Stomach (tissue), 9 donors: ENCODE measurements around the gene GPR158. TPM values are rescaled to one million over a fixed set of nuclear protein-coding genes. Genes with fewer than 3 reads are reported as not detected.

Experiments used
- DNase-seq, 2 donors: peaks; one replicate each; pipeline versions ENCODE4 v3.0.0 to v3.0.0-alpha.2; 2013 to 2019
- H3K27ac ChIP-seq, 5 donors: fragments of 200-600 bp in 4 of 5; sonication (generic) in 4 of 5; one replicate each; pipeline ENCODE4 v1.5.1; 2013 to 2019; ENCODE audit warnings: mild to moderate bottlenecking in 1 of 5, moderate library complexity in 1 of 5
- H3K27me3 ChIP-seq, 3 donors: fragments of 200-600 bp; sonication (generic); one replicate each; pipeline ENCODE4 v1.5.1; 2017 to 2019; ENCODE audit warnings: mixed run types in 1 of 3
- H3K36me3 ChIP-seq, 4 donors: fragments of 200-600 bp; sonication (generic); 1 replicate in 3 of 4; 2 replicates in 1 of 4; pipeline ENCODE4 v1.5.1; 2016 to 2019
- H3K4me1 ChIP-seq, 4 donors: fragments of 200-600 bp; sonication (generic); one replicate each; pipeline ENCODE4 v1.5.1; 2016 to 2019
- H3K4me3 ChIP-seq, 4 donors: fragments of 200-600 bp; sonication (generic) in 3 of 4; one replicate each; pipeline ENCODE4 v1.5.1; 2016 to 2019; ENCODE audit warnings: mild to moderate bottlenecking in 1 of 4
- H3K9me3 ChIP-seq, 4 donors: fragments of 200-600 bp; sonication (generic); one replicate each; pipeline ENCODE4 v1.5.1; 2016 to 2019
- CTCF ChIP-seq, 7 experiments: fragments of 450-650 bp in 4 of 7; fragments of 200-600 bp in 3 of 7; sonication (generic) in 3 of 7; IDR thresholded peaks; one replicate each; pipeline ENCODE4 v1.5.1; 2016 to 2019; ENCODE audit warnings: antibody characterized with exemption in 7 of 7, control low read depth in 2 of 7, mild to moderate bottlenecking in 1 of 7
- EP300 ChIP-seq: sonication (generic); formaldehyde crosslinking; IDR thresholded peaks from one replicate; pipeline ENCODE4 v1.6.1; 2017; ENCODE audit warnings: antibody characterized with exemption
- POLR2A ChIP-seq, 4 donors: fragments of 450-650 bp; IDR thresholded peaks; one replicate each; pipeline ENCODE4 v1.6.1; 2016; ENCODE audit warnings: antibody characterized with exemption in 4 of 4, control low read depth in 2 of 4, mild to moderate bottlenecking in 1 of 4, moderate library complexity in 1 of 4
- POLR2AphosphoS5 ChIP-seq, 3 donors: sonication (generic); formaldehyde crosslinking; IDR thresholded peaks; one replicate each; pipeline ENCODE4 v1.6.1; 2016; ENCODE audit warnings: antibody characterized with exemption in 3 of 3
- WGBS, 5 donors: extraction: QIAGEN DNeasy Blood & Tissue Kit in 3 of 5; methylation state at CpG; one replicate each; pipeline versions ENCODE4 v1.1.5 to v1.1.7; 2013 to 2018; 5-methylcytosine and 5-hydroxymethylcytosine counted together
- intact Hi-C: fragments of 100-400 bp; cut with DNase I; formaldehyde crosslinking; loops from one replicate; pipeline ENCODE4 v1.15.1; 2023; ENCODE audit warnings: low total_unique reads
- polyA plus RNA-seq, 3 donors: library from polyadenylated mRNA; stranded (reverse); fragments of 200-250 nt; gene quantifications; one replicate each; pipeline ENCODE4 v1.2.3, GENCODE V29; 2013
- total RNA-seq, 5 donors: library from RNA; depleted of rRNA; stranded (reverse); fragments of >200 nt; gene quantifications; one replicate each; pipeline versions ENCODE4 v1.1.0 to v1.2.3, GENCODE V29; 2014 to 2016
- donor health status: healthy with polysubstance abuse.
- donor health status: Bipolar disorder and iron deficiency.
- donor health status: healthy.

GPR158 gene
- total and polyA plus RNA-seq, 8 donors, result 0.05 to 1.1 (median 0.20) TPM; not detected in 4

- H3K27me3 ChIP-seq, result no peaks in the 10 kb centered on the region
- no peaks in the 10 kb centered on the region for H3K4me1 ChIP-seq
- intact Hi-C loops, result no loop called here
- TF ChIP-seq POLR2A (IDR thresholded peaks at IDR 0.05) (no peak), POLR2AphosphoS5 (IDR thresholded peaks at IDR 0.05) (no peak)
- DNase-seq, result no peak
- no peak overlapping the region for H3K27ac ChIP-seq
- no peaks in the 10 kb centered on the region for H3K36me3 ChIP-seq
- no peak overlapping the region for H3K4me3 ChIP-seq
- H3K9me3 ChIP-seq, result no peaks in the 10 kb centered on the region
- 77 to 87% (median 81%) methylated on average over 5 of the region's 5 CpGs for WGBS, 5 donors
These were observed 119.5 kb downstream of the GPR158 start for GRCh38 chr10:25294032-25294926.

- TF ChIP-seq EP300 (no peak), CTCF (IDR thresholded peaks at IDR 0.05) (no peak), POLR2A (IDR thresholded peaks at IDR 0.05) (no peak), POLR2AphosphoS5 (IDR thresholded peaks at IDR 0.05) (no peak)
- intact Hi-C loops, result no loop called here
- H3K27ac ChIP-seq, result no peak overlapping the region
- H3K4me1 ChIP-seq, result no peaks in the 10 kb centered on the region
- 59 to 74% (median 63%) methylated on average over 1 of the region's 1 CpG for WGBS, 5 donors
- no peaks in the 10 kb centered on the region for H3K9me3 ChIP-seq
- H3K27me3 ChIP-seq, result no peaks in the 10 kb centered on the region
- H3K36me3 ChIP-seq, result no peaks in the 10 kb centered on the region
- H3K4me3 ChIP-seq, result no peak overlapping the region
- no peak for DNase-seq
These were observed 121.5 kb downstream of the GPR158 start for GRCh38 chr10:25296324-25296723.

- Histone ChIP-seq H3K27me3 (no peaks in the 10 kb centered on the region), H3K36me3 (no peaks in the 10 kb centered on the region), H3K4me3 (no peak overlapping the region), H3K27ac (no peak overlapping the region), H3K4me1 (no peaks in the 10 kb centered on the region), H3K9me3 (no peaks in the 10 kb centered on the region)
- WGBS, 5 donors, result 18 to 47% (median 29%) methylated on average over 4 of the region's 4 CpGs
- DNase-seq, result no peak
- intact Hi-C loops, result no loop called here
- no peak for TF ChIP-seq CTCF (IDR thresholded peaks at IDR 0.05)
- TF ChIP-seq POLR2A (IDR thresholded peaks at IDR 0.05), result no peak
- no peak for TF ChIP-seq POLR2AphosphoS5 (IDR thresholded peaks at IDR 0.05)
- TF ChIP-seq EP300, result no peak
These were observed 122.7 kb downstream of the GPR158 start for GRCh38 chr10:25297466-25297865.

- DNase-seq, result no peak
- TF ChIP-seq CTCF (IDR thresholded peaks at IDR 0.05), result no peak
- TF ChIP-seq POLR2A (IDR thresholded peaks at IDR 0.05), result no peak
- TF ChIP-seq EP300, result no peak
- TF ChIP-seq POLR2AphosphoS5 (IDR thresholded peaks at IDR 0.05), result no peak
- H3K36me3 ChIP-seq, result no peaks in the 10 kb centered on the region
- no peak overlapping the region for H3K27ac ChIP-seq
- H3K4me1 ChIP-seq, result no peaks in the 10 kb centered on the region
- no peak overlapping the region for H3K4me3 ChIP-seq
- no peaks in the 10 kb centered on the region for H3K27me3 ChIP-seq
- intact Hi-C loops, result no loop called here
- no peaks in the 10 kb centered on the region for H3K9me3 ChIP-seq
- WGBS, 5 donors, result 32 to 73% (median 64%) methylated on average over 2 of the region's 2 CpGs
These were observed 125.3 kb downstream of the GPR158 start for GRCh38 chr10:25300073-25300472.

- DNase-seq, result no peak
- Histone ChIP-seq H3K9me3 (peaks cover 0 to 16% (median 9%) of the 10 kb centered on the region in 4 donors), H3K36me3 (no peaks in the 10 kb centered on the region), H3K4me1 (no peaks in the 10 kb centered on the region), H3K27ac (no peak overlapping the region), H3K27me3 (no peaks in the 10 kb centered on the region), H3K4me3 (no peak overlapping the region)
- WGBS, 5 donors, result 59 to 85% (median 80%) methylated on average over 4 of the region's 4 CpGs
- TF ChIP-seq POLR2A (IDR thresholded peaks at IDR 0.05) (no peak), CTCF (IDR thresholded peaks at IDR 0.05) (no peak), POLR2AphosphoS5 (IDR thresholded peaks at IDR 0.05) (no peak)
- intact Hi-C loops, result no loop called here
These were observed 129.8 kb downstream of the GPR158 start for GRCh38 chr10:25304606-25305005.
